ENCODE measurements around the gene PLCB4. TPM values are rescaled to one million over a fixed set of nuclear protein-coding genes. Genes with fewer than 3 reads are reported as not detected.

The PLCB4 gene
- total and polyA plus RNA-seq, 3 donors from 2014 or later, result 5.9 to 19.4 (median 15.5) TPM

- Histone ChIP-seq H3K36me3 (ENCODE audit: low read depth, missing control alignments) (no peaks in the 10 kb centered on the region), H3K27me3 (no peaks in the 10 kb centered on the region), H3K27ac (no peak overlapping the region), H3K9me3 (no peaks in the 10 kb centered on the region), H3K4me1 (no peaks in the 10 kb centered on the region), H3K4me3 (no peak overlapping the region)
- DNase-seq, result no peak
- 57 to 59% methylated on average over 10 of the region's 10 CpGs for WGBS, 2 donors
- TF ChIP-seq CTCF (IDR thresholded peaks at IDR 0.05) (no peak), POLR2A (IDR thresholded peaks at IDR 0.05) (no peak)
- intact Hi-C loops (cut with DNase I; ENCODE audit: low total_unique reads), result no loop called here
Measured at GRCh38 chr20:9408422-9409300, 339.8 kb downstream of the PLCB4 start.

- H3K27ac ChIP-seq, result no peak overlapping the region
- no peak for TF ChIP-seq CTCF (IDR thresholded peaks at IDR 0.05)
- TF ChIP-seq POLR2A (IDR thresholded peaks at IDR 0.05), result no peak
- WGBS, 2 donors, result 79 to 83% methylated on average over 1 of the region's 1 CpG
- H3K27me3 ChIP-seq, result no peaks in the 10 kb centered on the region
- no peaks in the 10 kb centered on the region for H3K4me1 ChIP-seq
- DNase-seq, result no peak
- H3K36me3 ChIP-seq (ENCODE audit: low read depth, missing control alignments), result no peaks in the 10 kb centered on the region
- intact Hi-C loops (cut with DNase I; ENCODE audit: low total_unique reads), result no loop called here
- no peaks in the 10 kb centered on the region for H3K9me3 ChIP-seq
- H3K4me3 ChIP-seq, result no peak overlapping the region
Measured at GRCh38 chr20:9409352-9409751, 340.5 kb downstream of the PLCB4 start.

- Histone ChIP-seq H3K36me3 (ENCODE audit: low read depth, missing control alignments) (no peaks in the 10 kb centered on the region), H3K27ac (no peak overlapping the region), H3K27me3 (no peaks in the 10 kb centered on the region), H3K4me1 (no peaks in the 10 kb centered on the region), H3K9me3 (no peaks in the 10 kb centered on the region), H3K4me3 (no peak overlapping the region)
- TF ChIP-seq CTCF (IDR thresholded peaks at IDR 0.05), result no peak
- TF ChIP-seq POLR2A (IDR thresholded peaks at IDR 0.05), result no peak
- intact Hi-C loops (cut with DNase I; ENCODE audit: low total_unique reads), result loop anchor here (5.0 kb wide), 1 partner anchor 197 kb away; no protein-coding TSS in a partner anchor
- WGBS, 2 donors, result 90 to 93% methylated on average over 2 of the region's 2 CpGs
- DNase-seq, result no peak
Measured at GRCh38 chr20:9409981-9410380, 341.1 kb downstream of the PLCB4 start.

GRCh38 chr20:9411833-9412232, 342.9 kb downstream of the PLCB4 start:
- intact Hi-C loops (cut with DNase I; ENCODE audit: low total_unique reads), result loop anchor here (5.0 kb wide), 1 partner anchor 195 kb away; no protein-coding TSS in a partner anchor
- no peak for TF ChIP-seq CTCF (IDR thresholded peaks at IDR 0.05)
- TF ChIP-seq POLR2A (IDR thresholded peaks at IDR 0.05), result no peak
- WGBS, 2 donors, result 78 to 95% methylated on average over 1 of the region's 1 CpG
- Histone ChIP-seq H3K36me3 (ENCODE audit: low read depth, missing control alignments) (no peaks in the 10 kb centered on the region), H3K4me1 (no peaks in the 10 kb centered on the region), H3K27ac (no peak overlapping the region), H3K4me3 (no peak overlapping the region), H3K27me3 (no peaks in the 10 kb centered on the region), H3K9me3 (no peaks in the 10 kb centered on the region)
- no peak for DNase-seq

Measured in testis (tissue), 3 donors.